Measurements from ENCODE around the gene H6PD.

H6PD gene

GRCh38 chr1:9240914-9241820 is 6.6 kb downstream of the H6PD start:
- DNase-seq (ENCODE audit: low read depth, low spot score): no peak

GRCh38 chr1:9241891-9242290 is 7.3 kb downstream of the H6PD start:
- DNase-seq (ENCODE audit: low read depth, low spot score): no peak

- DNase-seq (ENCODE audit: low read depth, low spot score): no peak
Observed at GRCh38 chr1:9242338-9242969, 7.9 kb downstream of the H6PD start.

GRCh38 chr1:9243066-9243739 is 8.6 kb downstream of the H6PD start:
- no peak for DNase-seq (ENCODE audit: low read depth, low spot score)

GRCh38 chr1:9244501-9245229 is 10.1 kb downstream of the H6PD start:
- DNase-seq (ENCODE audit: low read depth, low spot score): no peak

GRCh38 chr1:9245230-9245619 is 10.7 kb downstream of the H6PD start:
- DNase-seq (ENCODE audit: low read depth, low spot score): no peak

GRCh38 chr1:9245661-9246060 is 11.1 kb downstream of the H6PD start:
- DNase-seq (ENCODE audit: low read depth, low spot score): no peak

GRCh38 chr1:9246215-9246614 is 11.6 kb downstream of the H6PD start:
- no peak for DNase-seq (ENCODE audit: low read depth, low spot score)

GRCh38 chr1:9246841-9247785 is 12.5 kb downstream of the H6PD start:
- no peak for DNase-seq (ENCODE audit: low read depth, low spot score)

- no peak for DNase-seq (ENCODE audit: low read depth, low spot score)
Observed at GRCh38 chr1:9247894-9248293, 13.3 kb downstream of the H6PD start.

- DNase-seq (ENCODE audit: low read depth, low spot score): no peak
Observed at GRCh38 chr1:9248341-9249262, 14.0 kb downstream of the H6PD start.

GRCh38 chr1:9249263-9249533 is 14.6 kb downstream of the H6PD start:
- no peak for DNase-seq (ENCODE audit: low read depth, low spot score)

- DNase-seq (ENCODE audit: low read depth, low spot score): no peak
Observed at GRCh38 chr1:9249534-9250410, 15.2 kb downstream of the H6PD start.

- no peak for DNase-seq (ENCODE audit: low read depth, low spot score)
Observed at GRCh38 chr1:9250411-9251381, 16.1 kb downstream of the H6PD start.

- DNase-seq (ENCODE audit: low read depth, low spot score): no peak
Observed at GRCh38 chr1:9251501-9251900, 16.9 kb downstream of the H6PD start.

GRCh38 chr1:9253004-9253403 is 18.4 kb downstream of the H6PD start:
- DNase-seq (ENCODE audit: low read depth, low spot score): no peak

GRCh38 chr1:9253453-9254105 is 19.0 kb downstream of the H6PD start:
- no peak for DNase-seq (ENCODE audit: low read depth, low spot score)

All from activated naive CD8-positive, alpha-beta T cell treated with anti-CD3 and anti-CD28 coated beads, Interleukin-2, amount 50 U/mL, for 16 hours (primary cell).